GM19372 (cell line): ENCODE data around the gene TOMM7.
"Not testable (repeated sequence)": the region's sequence is repeated elsewhere in the genome, so short reads cannot be mapped to it uniquely, and the experiment has no call there.

ENCODE experiments used
- ATAC-seq: cut with Tn5 transposase; IDR thresholded peaks from one replicate; pipeline ENCODE4 v1.9.1; 2021; ENCODE audit warnings: mild to moderate bottlenecking, low read depth, moderate library complexity; ENCODE audit not compliant: unreplicated experiment

TOMM7 gene

GRCh38 chr7:22826593-22826992, 3.9 kb upstream of the TOMM7 start:
- no peak for ATAC-seq

GRCh38 chr7:22824760-22825159, 2.1 kb upstream of the TOMM7 start:
- no peak for ATAC-seq

DNA sequence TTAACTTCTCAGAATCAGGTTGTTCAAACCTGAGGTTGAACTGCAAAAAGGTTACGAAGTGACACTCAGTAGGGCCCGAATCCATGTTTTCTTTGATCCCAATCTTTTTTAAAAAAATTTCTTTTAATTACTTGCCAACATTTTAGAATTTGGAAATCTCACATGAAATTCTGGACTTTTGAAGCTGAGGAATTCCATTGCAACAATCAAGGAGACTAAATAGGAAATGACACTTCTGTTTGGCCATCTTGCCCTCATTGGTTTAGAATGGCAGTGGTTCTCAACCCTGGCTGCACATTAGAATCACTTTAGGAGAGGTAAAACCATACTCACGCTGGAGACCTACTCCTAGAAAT, 471 bp upstream of the TOMM7 start:
- ATAC-seq: no peak

DNA sequence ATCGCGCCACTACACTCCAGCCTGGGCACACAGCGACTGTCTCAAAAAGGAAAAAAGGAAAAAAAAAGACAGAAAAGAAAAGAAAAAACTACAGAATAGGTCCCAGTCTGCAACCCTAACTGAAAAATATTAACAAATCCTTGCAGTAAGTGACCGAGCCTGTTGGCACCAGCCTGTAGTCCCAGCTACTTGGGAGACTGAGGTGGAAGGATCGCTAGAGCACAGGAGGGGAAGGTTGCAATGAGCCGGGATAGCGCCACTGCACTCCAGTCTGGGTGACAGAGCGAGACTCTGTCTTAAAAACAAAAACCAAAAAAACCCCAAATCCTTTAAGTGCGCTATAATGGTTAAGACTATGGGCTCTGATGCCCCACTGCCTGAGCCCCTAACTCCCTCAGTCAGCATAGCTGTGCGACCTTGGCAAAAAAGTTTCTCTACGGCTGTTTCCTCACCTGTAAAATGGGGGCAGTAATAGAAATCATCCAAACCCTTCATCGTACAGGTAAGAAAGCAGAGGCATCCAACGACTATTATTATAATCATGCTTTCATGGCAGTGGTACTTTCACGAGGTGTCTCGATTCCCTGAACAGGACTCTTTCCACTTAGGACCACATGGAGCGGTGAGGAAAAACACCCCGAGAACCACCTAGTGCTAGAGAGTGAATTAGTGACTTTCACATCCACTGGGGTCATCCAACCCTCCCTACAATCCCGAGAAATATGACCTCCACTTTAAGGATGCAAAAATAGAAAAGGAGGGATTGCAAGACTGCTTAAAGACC, 755 bp downstream of the TOMM7 start:
- no peak for ATAC-seq

GRCh38 chr7:22819476-22819875, 3.2 kb downstream of the TOMM7 start:
- ATAC-seq: no peak

DNA sequence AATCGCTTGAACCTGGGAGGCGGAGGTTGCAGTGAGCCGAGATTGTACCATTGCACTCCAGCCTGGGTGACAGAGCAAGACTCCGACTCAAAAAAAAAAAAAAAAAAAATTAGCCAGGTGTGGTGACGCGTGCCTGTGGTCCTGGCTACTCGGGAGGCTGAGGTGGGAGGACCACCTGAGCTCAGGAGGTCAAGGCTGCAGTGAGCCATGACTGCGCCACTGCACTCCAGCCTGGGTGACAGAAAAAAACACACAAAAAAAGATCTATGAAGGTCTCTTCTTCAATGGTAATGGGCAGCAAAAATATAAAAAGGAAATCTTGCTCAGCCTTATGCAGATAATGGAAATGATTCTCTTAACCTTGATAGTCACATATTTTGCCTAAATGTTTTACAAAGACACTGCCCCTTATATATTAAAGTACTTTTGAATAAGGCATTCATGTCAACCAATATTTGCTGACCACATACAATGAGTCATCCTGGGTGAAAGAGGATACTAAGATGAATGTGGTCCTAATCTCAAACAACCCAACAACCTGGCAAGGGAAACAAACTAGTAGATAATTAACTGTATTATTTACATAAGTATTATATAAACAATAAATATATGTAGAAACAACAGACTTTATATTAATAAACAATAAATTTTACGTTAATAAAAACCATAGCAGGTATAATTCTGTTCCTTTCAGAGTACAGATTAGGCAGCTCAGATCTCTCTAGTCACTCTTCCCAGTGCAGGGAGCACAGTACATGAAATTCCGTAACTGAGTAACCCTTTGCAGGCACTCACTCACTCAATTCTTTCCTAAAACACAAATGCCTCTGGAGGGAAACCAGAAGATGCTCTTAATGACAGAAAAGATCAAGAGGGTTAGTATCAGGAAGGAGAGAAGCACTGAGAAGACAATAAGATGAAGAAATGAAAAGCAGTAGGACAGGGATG, 8.1 kb downstream of the TOMM7 start:
- no peak for ATAC-seq

DNA sequence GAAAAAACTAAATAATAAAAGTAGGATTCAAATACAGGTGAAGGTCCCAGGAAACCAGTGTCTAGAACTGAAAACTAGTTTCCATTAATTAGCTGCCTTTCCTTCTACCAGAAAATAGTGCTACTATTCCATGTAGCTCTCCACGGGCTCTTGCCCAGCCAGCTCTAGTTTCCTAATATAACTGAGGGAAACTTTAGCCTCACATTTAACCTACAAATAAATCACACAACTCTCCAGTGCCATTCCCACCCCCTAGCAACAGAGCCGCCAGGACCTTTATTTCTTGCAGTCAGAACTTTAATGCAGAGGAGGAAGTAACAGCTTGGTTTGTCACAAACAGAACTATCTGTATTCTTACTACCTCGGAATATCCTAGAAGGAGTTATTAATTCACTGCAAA, 10.3 kb downstream of the TOMM7 start:
- ATAC-seq: no peak

- ATAC-seq: no peak
These were observed 10.8 kb downstream of the TOMM7 start for GRCh38 chr7:22811746-22812280.

- ATAC-seq: no peak
These were observed 11.8 kb downstream of the TOMM7 start for GRCh38 chr7:22810843-22811242.

- no peak for ATAC-seq
These were observed 12.6 kb downstream of the TOMM7 start for GRCh38 chr7:22809902-22810642.

DNA sequence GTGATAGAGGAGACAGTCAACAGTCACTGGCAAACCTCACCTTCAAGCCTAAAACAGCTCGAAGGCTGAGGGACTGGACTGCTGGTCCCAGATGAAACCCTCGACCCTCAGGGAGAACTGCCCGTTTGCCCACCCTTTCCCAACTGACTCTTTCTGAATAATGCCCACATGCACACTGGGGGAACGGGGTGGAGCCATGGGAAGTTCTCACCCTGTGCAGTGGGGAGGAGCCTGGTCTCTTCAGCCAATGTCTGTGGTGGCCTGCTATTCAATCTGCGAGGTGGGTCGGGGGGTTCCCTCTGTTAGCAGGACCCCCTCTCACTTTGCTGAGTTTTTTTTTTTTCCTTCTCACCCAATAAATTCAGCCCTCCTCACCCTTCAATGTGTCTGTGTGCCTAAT, 14.5 kb downstream of the TOMM7 start:
- ATAC-seq: no peak

DNA sequence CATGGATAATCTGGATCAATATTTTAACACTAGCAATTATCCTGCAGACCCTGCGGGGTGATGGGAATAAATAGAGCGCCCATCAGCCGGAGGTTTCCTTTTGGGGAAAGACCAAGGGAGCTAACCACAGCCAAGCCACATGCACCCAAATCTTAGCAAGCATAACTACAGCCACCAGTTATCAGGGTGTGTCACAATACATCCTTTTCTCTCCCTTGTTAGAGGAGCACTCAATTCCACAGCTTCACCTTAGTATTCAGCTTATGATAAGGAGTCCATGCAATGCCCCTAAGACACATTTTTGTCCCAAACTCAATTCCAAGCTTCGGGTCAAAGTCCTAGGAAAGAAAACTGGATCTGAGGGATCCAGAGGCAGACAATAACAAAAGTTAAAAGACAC, 15.9 kb downstream of the TOMM7 start:
- no peak for ATAC-seq

GRCh38 chr7:22805227-22805626, 17.4 kb downstream of the TOMM7 start:
- ATAC-seq: no peak

- not testable (repeated sequence) for ATAC-seq
These were observed 19.8 kb downstream of the TOMM7 start for GRCh38 chr7:22802831-22803230.

DNA sequence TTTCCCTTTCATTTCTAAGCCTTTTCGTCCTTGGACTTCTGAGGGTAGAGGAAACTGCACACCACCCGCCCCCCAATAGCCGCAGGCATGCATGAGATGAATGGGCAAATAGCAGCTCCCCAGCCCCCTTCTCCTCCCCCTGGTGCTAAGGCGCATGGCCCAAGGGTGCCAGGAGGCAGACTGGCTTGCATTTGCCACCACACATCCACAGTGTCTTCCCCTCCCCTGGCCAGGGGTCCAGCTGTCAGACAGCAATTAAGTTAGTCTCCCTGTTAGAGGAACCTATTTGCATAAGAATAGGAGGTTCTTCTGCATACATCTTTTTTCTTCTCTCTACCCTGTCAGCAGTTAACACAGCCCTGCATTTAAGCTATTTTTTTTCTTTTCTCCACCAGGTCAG, 20.2 kb downstream of the TOMM7 start:
- ATAC-seq: no peak

GRCh38 chr7:22801912-22802311, 20.7 kb downstream of the TOMM7 start:
- no peak for ATAC-seq

GRCh38 chr7:22799633-22800032, 23.0 kb downstream of the TOMM7 start:
- no peak for ATAC-seq

- ATAC-seq: no peak
These were observed 28.8 kb downstream of the TOMM7 start for GRCh38 chr7:22793593-22794462.

- ATAC-seq: no peak
These were observed 31.2 kb downstream of the TOMM7 start for GRCh38 chr7:22791204-22792158.
